WTC11 (cell line): ENCODE data around the gene TMEM11. TPM values are rescaled to one million over a fixed set of nuclear protein-coding genes. Genes with fewer than 3 reads are reported as not detected.

Experiments used
- ATAC-seq: fragments of 200-7000 bp; cut with Tn5 transposase; 2 replicates; pipeline ENCODE4 v1.10.0; 2021; ENCODE audit warnings: mild to moderate bottlenecking, moderate library complexity
- CTCF ChIA-PET: fragments of 300-600 bp; sonication (Branson Sonifier 250); formaldehyde crosslinking; loops from one replicate; lab custom pipeline; 2021; ENCODE audit warnings: antibody characterized with exemption; lab: Charles Lee
- POLR2A ChIA-PET: fragments of 350-600 bp; sonication (Branson Sonifier 250); formaldehyde crosslinking; loops from one replicate; lab custom pipeline; 2021; ENCODE audit warnings: antibody characterized with exemption; lab: Charles Lee
- DNase-seq: peaks from one replicate; pipeline ENCODE4 v3.0.0; 2021; ENCODE audit warnings: low spot score
- H3K27ac Mint-ChIP-seq: 2 replicates; pipeline ENCODE4 v1.8.0; 2021; ENCODE audit warnings: mixed read lengths
- H3K27me3 Mint-ChIP-seq: 2 replicates; pipeline ENCODE4 v1.8.0; 2021; ENCODE audit warnings: low read depth, mild to moderate bottlenecking, moderate library complexity, mixed read lengths
- H3K36me3 Mint-ChIP-seq: 2 replicates; pipeline ENCODE4 v1.8.0; 2021; ENCODE audit warnings: mixed read lengths
- H3K4me1 Mint-ChIP-seq: 2 replicates; pipeline ENCODE4 v1.8.0; 2022; ENCODE audit warnings: mixed read lengths
- H3K4me3 Mint-ChIP-seq: 2 replicates; pipeline ENCODE4 v1.8.0; 2021; ENCODE audit warnings: mild to moderate bottlenecking, moderate library complexity, mixed read lengths
- H3K9me3 Mint-ChIP-seq: 2 replicates; pipeline ENCODE4 v1.8.0; 2021; ENCODE audit warnings: mixed read lengths
- EMX1 ChIP-seq: fragments of 250-450 bp; sonication (Bioruptor Pico); IDR thresholded peaks from 2 replicates; pipeline ENCODE4 v1.8.0; 2021; ENCODE audit warnings: mild to moderate bottlenecking
- ZBTB21 ChIP-seq: sonication (generic); formaldehyde crosslinking; IDR thresholded peaks from 2 replicates; pipeline ENCODE4 v1.8.1; 2023; ENCODE audit warnings: mild to moderate bottlenecking, missing genetic modification reagents, borderline replicate concordance
- ZNF317 ChIP-seq: sonication (generic); formaldehyde crosslinking; IDR thresholded peaks from 2 replicates; pipeline ENCODE4 v1.8.1; 2023; ENCODE audit warnings: low read depth, mild to moderate bottlenecking, moderate library complexity, missing genetic modification reagents, borderline replicate concordance
- ZNF396 ChIP-seq: fragments of 250-450 bp; sonication (Bioruptor Pico); IDR thresholded peaks from 2 replicates; pipeline ENCODE4 v1.8.0; 2021; ENCODE audit warnings: mild to moderate bottlenecking, moderate library complexity, borderline replicate concordance
- ZNF423 ChIP-seq: fragments of 250-450 bp; sonication (Bioruptor Pico); IDR thresholded peaks from 2 replicates; pipeline ENCODE4 v2.1.2; 2022; ENCODE audit warnings: mild to moderate bottlenecking, moderate library complexity
- ZNF671 ChIP-seq: fragments of 250-450 bp; sonication (Bioruptor Pico); IDR thresholded peaks from 2 replicates; pipeline ENCODE4 v1.8.0; 2021; ENCODE audit warnings: mild to moderate bottlenecking
- total RNA-seq: library from RNA; stranded (reverse); gene quantifications from 3 replicates; pipeline ENCODE4 v1.2.3, GENCODE V29; 2021
- TF ChIP-seq, protein P1 (sequence below): fragments of 250-450 bp; sonication (Bioruptor Pico); conservative IDR thresholded peaks from 2 replicates; pipeline ENCODE4 v1.9.0; 2021; ENCODE audit warnings: mild to moderate bottlenecking
- TF ChIP-seq, protein P2 (sequence below): sonication (generic); formaldehyde crosslinking; IDR thresholded peaks from 2 replicates; pipeline ENCODE4 v1.8.1; 2023; ENCODE audit warnings: mild to moderate bottlenecking, missing genetic modification reagents, borderline replicate concordance
- TF ChIP-seq, protein P3 (sequence below): sonication (generic); formaldehyde crosslinking; IDR thresholded peaks from 2 replicates; pipeline ENCODE4 v1.8.1; 2022; ENCODE audit warnings: missing genetic modification reagents, borderline replicate concordance
- TF ChIP-seq, protein P4 (sequence below): sonication (generic); formaldehyde crosslinking; IDR thresholded peaks from 2 replicates; pipeline ENCODE4 v1.8.1; 2023; ENCODE audit warnings: mild to moderate bottlenecking, missing genetic modification reagents

The TMEM11 gene
- total RNA-seq, 1 experiment from 2014 or later = 37.0 TPM

DNA sequence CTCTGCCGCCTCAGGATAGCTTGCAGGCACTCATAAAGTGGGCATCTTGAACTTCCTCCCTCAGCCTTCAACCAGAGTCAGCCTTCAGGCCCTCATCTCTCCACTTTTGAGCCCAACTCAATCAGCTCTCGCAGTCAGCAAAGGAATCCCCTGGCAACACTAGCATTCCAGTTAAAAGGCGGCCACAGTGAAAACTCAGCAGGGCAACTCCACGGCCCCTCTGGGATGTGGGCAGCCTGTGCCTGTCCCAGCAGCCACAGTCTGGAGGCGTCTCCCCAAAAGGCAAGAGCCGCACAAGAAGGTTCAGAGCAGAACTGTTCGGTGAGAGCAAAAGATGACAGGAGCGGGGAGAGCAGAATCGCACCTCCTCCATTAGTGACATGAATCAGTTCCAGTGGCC, 9.0 kb downstream of the TMEM11 start:
- no peak for DNase-seq
- H3K9me3 Mint-ChIP-seq = no peaks in the 10 kb centered on the region
- peaks cover 12% of the 10 kb centered on the region for H3K36me3 Mint-ChIP-seq
- H3K4me3 Mint-ChIP-seq = no peak overlapping the region
- H3K4me1 Mint-ChIP-seq = peaks cover 40% of the 10 kb centered on the region
- POLR2A ChIA-PET = no interaction called here
- no peak for TF ChIP-seq ZBTB21 (CRISPR knock-in tag)
- TF ChIP-seq ZNF423 (CRISPR knock-in tag) = no peak
- TF ChIP-seq, protein P1, sequence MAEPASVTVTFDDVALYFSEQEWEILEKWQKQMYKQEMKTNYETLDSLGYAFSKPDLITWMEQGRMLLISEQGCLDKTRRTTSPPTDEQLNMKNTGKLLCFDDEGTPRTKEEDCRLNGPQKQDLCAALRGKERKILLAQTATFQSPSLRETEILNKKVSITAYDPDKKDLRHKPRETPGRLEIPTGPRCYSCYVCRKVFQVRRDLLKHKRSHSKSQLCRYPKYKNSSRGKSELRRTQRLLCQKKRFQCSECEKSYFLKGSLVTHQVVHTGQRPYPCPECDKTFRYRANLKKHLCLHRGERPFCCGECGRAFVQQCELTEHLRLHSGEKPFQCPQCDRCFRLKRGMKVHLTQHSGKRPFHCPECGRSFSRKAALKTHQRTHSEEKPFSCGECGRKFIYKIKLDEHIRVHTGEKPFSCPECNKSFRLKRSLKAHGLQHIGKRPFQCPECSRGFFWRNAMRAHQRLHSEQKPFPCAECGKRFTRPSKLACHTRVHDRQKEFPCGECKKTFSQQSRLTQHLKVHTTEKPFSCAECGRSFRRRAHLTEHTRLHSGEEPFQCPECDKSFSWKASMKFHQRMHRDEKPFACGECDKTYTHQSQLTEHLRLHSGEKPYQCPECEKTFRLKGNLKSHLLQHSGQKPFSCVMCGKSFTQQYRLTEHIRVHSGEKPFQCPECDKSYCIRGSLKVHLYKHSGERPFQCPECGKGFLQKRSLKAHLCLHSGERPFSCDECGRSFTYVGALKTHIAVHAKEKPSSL (CRISPR knock-in tag) = no peak
- no peak for TF ChIP-seq EMX1 (CRISPR knock-in tag)
- H3K27me3 Mint-ChIP-seq = no peaks in the 10 kb centered on the region
- peak overlapping the region; percentile 63 for H3K27ac Mint-ChIP-seq
- no peak for ATAC-seq
- CTCF ChIA-PET = interaction anchor here (2.3 kb wide), 1 partner anchor 86 kb away, joined by 10 read pairs; no protein-coding TSS in a partner anchor

DNA sequence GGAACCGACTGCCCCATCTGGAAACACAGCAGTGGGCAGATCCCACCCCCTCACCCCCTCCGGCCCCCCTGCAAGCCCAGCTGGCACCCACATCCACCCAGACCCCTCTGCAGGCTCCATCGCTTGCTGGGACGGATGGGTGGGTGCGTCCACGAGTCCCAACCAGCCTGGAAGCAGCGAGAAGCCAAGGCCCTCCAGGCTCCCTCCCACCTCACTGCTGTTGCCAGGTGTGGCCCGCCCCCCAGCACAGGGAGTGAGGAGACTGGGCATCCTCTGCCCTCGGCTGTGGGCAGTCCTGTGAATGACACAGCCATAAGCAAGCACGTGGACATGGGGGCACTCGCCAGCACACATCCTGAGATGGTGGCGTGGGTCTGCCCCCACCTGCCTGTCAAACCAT, 11.4 kb downstream of the TMEM11 start:
- TF ChIP-seq ZNF317 (no peak), ZNF671 (CRISPR knock-in tag) (no peak)
- TF ChIP-seq, protein P2, sequence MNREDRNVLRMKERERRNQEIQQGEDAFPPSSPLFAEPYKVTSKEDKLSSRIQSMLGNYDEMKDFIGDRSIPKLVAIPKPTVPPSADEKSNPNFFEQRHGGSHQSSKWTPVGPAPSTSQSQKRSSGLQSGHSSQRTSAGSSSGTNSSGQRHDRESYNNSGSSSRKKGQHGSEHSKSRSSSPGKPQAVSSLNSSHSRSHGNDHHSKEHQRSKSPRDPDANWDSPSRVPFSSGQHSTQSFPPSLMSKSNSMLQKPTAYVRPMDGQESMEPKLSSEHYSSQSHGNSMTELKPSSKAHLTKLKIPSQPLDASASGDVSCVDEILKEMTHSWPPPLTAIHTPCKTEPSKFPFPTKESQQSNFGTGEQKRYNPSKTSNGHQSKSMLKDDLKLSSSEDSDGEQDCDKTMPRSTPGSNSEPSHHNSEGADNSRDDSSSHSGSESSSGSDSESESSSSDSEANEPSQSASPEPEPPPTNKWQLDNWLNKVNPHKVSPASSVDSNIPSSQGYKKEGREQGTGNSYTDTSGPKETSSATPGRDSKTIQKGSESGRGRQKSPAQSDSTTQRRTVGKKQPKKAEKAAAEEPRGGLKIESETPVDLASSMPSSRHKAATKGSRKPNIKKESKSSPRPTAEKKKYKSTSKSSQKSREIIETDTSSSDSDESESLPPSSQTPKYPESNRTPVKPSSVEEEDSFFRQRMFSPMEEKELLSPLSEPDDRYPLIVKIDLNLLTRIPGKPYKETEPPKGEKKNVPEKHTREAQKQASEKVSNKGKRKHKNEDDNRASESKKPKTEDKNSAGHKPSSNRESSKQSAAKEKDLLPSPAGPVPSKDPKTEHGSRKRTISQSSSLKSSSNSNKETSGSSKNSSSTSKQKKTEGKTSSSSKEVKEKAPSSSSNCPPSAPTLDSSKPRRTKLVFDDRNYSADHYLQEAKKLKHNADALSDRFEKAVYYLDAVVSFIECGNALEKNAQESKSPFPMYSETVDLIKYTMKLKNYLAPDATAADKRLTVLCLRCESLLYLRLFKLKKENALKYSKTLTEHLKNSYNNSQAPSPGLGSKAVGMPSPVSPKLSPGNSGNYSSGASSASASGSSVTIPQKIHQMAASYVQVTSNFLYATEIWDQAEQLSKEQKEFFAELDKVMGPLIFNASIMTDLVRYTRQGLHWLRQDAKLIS (CRISPR knock-in tag) = no peak
- TF ChIP-seq, protein P3, sequence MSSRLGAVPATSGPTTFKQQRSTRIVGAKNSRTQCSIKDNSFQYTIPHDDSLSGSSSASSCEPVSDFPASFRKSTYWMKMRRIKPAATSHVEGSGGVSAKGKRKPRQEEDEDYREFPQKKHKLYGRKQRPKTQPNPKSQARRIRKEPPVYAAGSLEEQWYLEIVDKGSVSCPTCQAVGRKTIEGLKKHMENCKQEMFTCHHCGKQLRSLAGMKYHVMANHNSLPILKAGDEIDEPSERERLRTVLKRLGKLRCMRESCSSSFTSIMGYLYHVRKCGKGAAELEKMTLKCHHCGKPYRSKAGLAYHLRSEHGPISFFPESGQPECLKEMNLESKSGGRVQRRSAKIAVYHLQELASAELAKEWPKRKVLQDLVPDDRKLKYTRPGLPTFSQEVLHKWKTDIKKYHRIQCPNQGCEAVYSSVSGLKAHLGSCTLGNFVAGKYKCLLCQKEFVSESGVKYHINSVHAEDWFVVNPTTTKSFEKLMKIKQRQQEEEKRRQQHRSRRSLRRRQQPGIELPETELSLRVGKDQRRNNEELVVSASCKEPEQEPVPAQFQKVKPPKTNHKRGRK (CRISPR knock-in tag) = no peak
- H3K4me3 Mint-ChIP-seq = no peak overlapping the region
- ATAC-seq (no peak), DNase-seq (no peak)
- H3K4me1 Mint-ChIP-seq = peaks cover 58% of the 10 kb centered on the region
- CTCF ChIA-PET = no interaction called here
- no peak overlapping the region for H3K27ac Mint-ChIP-seq
- H3K9me3 Mint-ChIP-seq = no peaks in the 10 kb centered on the region
- peaks cover 19% of the 10 kb centered on the region for H3K36me3 Mint-ChIP-seq
- no peaks in the 10 kb centered on the region for H3K27me3 Mint-ChIP-seq
- POLR2A ChIA-PET = no interaction called here

DNA sequence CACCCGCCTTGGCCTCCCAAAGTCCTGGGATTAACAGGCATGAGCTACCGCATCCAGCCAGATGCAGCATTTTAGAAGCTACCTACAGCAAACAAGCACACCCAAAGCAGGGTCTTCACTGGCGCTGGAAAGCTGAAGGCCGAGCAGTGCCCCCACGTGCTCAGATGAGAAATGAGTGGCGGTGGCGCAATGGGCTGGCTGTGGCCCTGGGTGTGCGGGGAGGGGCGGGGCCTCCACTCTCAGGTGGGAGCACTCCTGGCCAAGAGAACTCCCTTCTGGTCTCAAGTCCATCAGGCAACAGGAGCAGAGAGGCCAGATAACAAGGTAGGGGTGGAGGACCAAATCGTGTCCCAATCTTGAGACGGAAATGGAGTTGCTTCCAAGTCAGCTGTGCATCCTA, 12.1 kb downstream of the TMEM11 start:
- H3K9me3 Mint-ChIP-seq = no peaks in the 10 kb centered on the region
- no peak for ATAC-seq
- no peaks in the 10 kb centered on the region for H3K27me3 Mint-ChIP-seq
- H3K4me1 Mint-ChIP-seq = peaks cover 58% of the 10 kb centered on the region
- POLR2A ChIA-PET = no interaction called here
- DNase-seq = no peak
- H3K27ac Mint-ChIP-seq = no peak overlapping the region
- CTCF ChIA-PET = interaction anchor here (0.5 to 2.0 kb wide), 5 partner anchors 13 to 78 kb away, joined by 3 to 8 read pairs (median 3); no protein-coding TSS in a partner anchor
- no peak for TF ChIP-seq ZNF396 (CRISPR knock-in tag)
- TF ChIP-seq, protein P4, sequence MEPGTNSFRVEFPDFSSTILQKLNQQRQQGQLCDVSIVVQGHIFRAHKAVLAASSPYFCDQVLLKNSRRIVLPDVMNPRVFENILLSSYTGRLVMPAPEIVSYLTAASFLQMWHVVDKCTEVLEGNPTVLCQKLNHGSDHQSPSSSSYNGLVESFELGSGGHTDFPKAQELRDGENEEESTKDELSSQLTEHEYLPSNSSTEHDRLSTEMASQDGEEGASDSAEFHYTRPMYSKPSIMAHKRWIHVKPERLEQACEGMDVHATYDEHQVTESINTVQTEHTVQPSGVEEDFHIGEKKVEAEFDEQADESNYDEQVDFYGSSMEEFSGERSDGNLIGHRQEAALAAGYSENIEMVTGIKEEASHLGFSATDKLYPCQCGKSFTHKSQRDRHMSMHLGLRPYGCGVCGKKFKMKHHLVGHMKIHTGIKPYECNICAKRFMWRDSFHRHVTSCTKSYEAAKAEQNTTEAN (CRISPR knock-in tag) = no peak
- TF ChIP-seq ZNF317 = peak; percentile 42; the same call in 1 of the 2 replicates
- TF ChIP-seq, all 79 proteins: peak for 1
- Mint-ChIP-seq H3K36me3 (peaks cover 21% of the 10 kb centered on the region), H3K4me3 (no peak overlapping the region)
